Measurements from ENCODE around the gene ADPRM.

ADPRM gene

DNA sequence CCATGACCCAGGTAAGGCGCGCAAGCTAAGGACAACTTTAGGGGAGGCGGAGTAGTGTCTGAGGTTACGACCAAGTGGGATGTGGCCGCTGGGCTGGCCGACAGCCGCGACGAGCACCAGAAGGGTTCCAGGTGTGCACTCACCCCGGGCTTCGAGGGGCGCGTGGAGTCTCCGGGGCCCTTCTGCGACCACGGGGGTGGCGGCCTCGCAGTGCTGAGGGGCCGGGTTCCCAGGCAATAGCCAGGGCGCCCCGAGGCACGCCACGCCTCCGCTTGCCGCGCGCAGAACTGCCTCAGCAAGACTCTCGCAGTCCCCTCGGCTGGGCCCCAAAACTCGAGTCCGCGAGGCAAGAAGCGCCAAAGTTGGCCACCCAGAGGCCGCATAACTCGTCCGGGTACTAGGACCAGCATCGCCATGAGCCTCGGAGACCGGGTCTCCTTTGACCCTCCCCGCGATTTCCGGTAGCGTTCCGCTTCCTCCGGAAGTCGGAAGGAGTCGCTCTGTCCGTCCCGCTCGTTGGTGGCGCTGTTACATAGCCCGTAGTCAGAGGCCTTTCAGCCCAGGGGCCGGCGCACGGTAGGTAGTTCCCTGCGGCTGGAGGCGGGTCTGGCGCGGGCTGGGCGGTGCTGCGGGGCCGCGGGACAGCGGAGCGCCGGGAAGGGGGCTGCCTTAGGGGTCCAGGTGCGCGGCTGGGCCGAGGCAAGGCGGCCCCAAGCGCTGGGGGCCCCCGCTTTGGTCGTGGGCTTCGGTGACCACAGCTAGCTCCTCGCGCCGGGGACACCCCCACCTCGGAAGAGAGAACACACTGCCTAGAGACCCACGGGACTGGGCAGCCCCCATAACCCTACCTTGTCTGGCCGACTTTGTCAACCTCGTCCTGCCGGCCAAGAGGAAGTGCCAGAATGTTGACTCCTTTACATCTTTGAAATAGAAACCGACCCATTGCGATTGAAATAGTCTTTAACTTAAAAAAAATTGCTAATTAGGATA is at the start of gene ADPRM, which contains the start of gene SCO1:
TSS of gene ADPRM (plus strand) at position 503 of the 990 bp plus-strand sequence. CDS start 7,333 bp downstream, outside the sequence.
TSS of gene SCO1 (minus strand) at position 442 of the 990 bp plus-strand sequence. CDS start at position 416, 26 bp downstream.
- CTCF ChIA-PET: interaction anchor here (0.9 to 6.8 kb wide), 6 partner anchors 13 to 67 kb away, joined by 3 to 95 read pairs (median 10); no protein-coding TSS in a partner anchor
- DNase-seq (ENCODE audit: low read depth, low spot score): peak; percentile 60
- TF ChIP-seq, protein P1, sequence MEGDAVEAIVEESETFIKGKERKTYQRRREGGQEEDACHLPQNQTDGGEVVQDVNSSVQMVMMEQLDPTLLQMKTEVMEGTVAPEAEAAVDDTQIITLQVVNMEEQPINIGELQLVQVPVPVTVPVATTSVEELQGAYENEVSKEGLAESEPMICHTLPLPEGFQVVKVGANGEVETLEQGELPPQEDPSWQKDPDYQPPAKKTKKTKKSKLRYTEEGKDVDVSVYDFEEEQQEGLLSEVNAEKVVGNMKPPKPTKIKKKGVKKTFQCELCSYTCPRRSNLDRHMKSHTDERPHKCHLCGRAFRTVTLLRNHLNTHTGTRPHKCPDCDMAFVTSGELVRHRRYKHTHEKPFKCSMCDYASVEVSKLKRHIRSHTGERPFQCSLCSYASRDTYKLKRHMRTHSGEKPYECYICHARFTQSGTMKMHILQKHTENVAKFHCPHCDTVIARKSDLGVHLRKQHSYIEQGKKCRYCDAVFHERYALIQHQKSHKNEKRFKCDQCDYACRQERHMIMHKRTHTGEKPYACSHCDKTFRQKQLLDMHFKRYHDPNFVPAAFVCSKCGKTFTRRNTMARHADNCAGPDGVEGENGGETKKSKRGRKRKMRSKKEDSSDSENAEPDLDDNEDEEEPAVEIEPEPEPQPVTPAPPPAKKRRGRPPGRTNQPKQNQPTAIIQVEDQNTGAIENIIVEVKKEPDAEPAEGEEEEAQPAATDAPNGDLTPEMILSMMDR (IDR thresholded peaks at IDR 0.05; ENCODE audit: insufficient read depth, low read length, missing control alignments): peak; percentile 72
- peak within 1 kb of the TSS; percentile 97 for H3K4me3 ChIP-seq (ENCODE audit: low read depth, low read length)
- POLR2A ChIA-PET: interaction anchor here (0.6 kb wide), 1 partner anchor 31 kb away, joined by 6 read pairs; no protein-coding TSS in a partner anchor

DNA sequence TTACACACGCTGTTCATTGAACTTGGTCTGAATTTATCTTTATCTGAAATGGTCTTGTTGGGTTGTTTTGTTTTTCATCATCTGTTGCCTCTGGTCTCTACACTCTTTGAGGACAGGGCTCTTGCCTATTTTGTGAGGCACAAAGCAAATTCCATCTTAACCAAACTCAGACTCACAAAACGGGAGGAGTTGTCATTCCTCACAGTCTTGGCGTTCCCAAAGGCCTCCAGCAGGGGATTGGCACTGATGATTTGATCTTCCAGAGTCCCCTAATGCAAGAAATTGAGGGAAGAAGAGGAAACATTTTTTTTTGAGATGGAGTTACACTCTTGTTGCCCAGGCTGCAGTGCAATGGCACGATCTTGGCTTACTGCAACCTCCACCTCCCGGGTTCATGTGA is 49.0 kb upstream of the ADPRM start:
- TF ChIP-seq, protein P1 (IDR thresholded peaks at IDR 0.05; ENCODE audit: insufficient read depth, low read length, missing control alignments): no peak
- CTCF ChIA-PET: interaction anchor here (0.7 to 12.1 kb wide), 5 partner anchors 16 to 198 kb away, joined by 3 to 204 read pairs (median 113); no protein-coding TSS in a partner anchor
- no peak for DNase-seq (ENCODE audit: low read depth, low spot score)
- no peak overlapping the region for H3K4me3 ChIP-seq (ENCODE audit: low read depth, low read length)
- POLR2A ChIA-PET: no interaction called here

DNA sequence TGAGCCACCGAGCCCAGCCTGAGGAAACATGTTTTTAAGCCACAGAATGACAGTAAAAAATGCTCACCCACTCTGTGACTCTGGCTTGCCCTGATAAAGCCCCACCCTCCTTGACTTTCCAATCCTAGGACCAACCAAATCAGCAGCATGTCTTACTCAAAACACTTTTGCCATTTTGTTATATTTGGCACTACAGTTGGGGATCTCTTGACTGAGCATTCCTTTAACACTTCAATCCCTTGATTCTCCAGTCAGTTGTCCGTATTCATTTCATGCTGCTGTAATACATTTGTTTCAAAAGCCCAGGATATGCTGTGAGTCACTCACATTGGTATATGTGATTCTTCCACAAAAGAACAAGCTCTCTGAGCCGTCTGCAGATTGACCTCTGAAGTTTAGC is 48.4 kb upstream of the ADPRM start:
- ChIA-PET POLR2A (no interaction called here), CTCF (interaction anchor here (1.0 to 2.1 kb wide), 5 partner anchors 18 to 196 kb away, joined by 3 to 10 read pairs (median 8); no protein-coding TSS in a partner anchor)
- peak; percentile 29 for DNase-seq (ENCODE audit: low read depth, low spot score)
- TF ChIP-seq, protein P1 (IDR thresholded peaks at IDR 0.05; ENCODE audit: insufficient read depth, low read length, missing control alignments): no peak
- H3K4me3 ChIP-seq (ENCODE audit: low read depth, low read length): no peak overlapping the region

DNA sequence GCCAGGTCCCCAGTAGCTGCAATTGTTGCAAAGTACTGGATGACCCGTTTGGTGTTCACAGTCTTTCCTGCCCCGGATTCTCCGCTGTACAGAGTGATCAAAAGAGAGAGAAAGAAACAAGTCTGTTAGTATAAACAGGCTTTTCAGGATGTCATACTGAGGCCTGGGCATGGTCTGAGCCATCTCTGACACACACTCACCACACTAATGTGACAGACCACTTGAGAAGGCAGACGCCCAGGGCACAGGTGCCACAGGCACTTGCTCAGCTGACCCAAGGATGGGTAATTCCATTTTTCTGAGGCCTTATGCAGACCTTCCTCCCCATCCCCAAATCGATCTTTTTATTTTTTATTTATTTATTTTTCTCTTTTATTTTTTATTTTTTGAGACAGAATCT is 47.8 kb upstream of the ADPRM start:
- CTCF ChIA-PET: interaction anchor here (0.7 to 2.1 kb wide), 7 partner anchors 8 to 195 kb away, joined by 3 to 10 read pairs (median 6); no protein-coding TSS in a partner anchor
- H3K4me3 ChIP-seq (ENCODE audit: low read depth, low read length): no peak overlapping the region
- no peak for DNase-seq (ENCODE audit: low read depth, low spot score)
- TF ChIP-seq, protein P1 (IDR thresholded peaks at IDR 0.05; ENCODE audit: insufficient read depth, low read length, missing control alignments): no peak
- POLR2A ChIA-PET: no interaction called here

- TF ChIP-seq, protein P1 (IDR thresholded peaks at IDR 0.05; ENCODE audit: insufficient read depth, low read length, missing control alignments): no peak
- ChIA-PET POLR2A (no interaction called here), CTCF (no interaction called here)
- H3K4me3 ChIP-seq (ENCODE audit: low read depth, low read length): no peak overlapping the region
- DNase-seq (ENCODE audit: low read depth, low spot score): no peak
These were observed 45.5 kb upstream of the ADPRM start for GRCh38 chr17:10651927-10652326.
